H1 (cell line): Measurements from ENCODE around the gene GPER1. TPM values are rescaled to one million over a fixed set of nuclear protein-coding genes. Genes with fewer than 3 reads are reported as not detected.

Source experiments
- HDAC6 ChIP-seq: IDR thresholded peaks from one replicate; pipeline ENCODE4 v1.7.1; 2012; ENCODE audit warnings: low read depth, mild to moderate bottlenecking, inconsistent platforms, low read length, moderate library complexity
- JUND ChIP-seq: IDR thresholded peaks from 2 replicates; pipeline ENCODE4 v1.6.1; 2011; ENCODE audit warnings: mild to moderate bottlenecking, improper control_type of control experiment, low read length
- ZNF274 ChIP-seq: IDR thresholded peaks from 2 replicates; pipeline ENCODE4 v1.7.0; 2012; ENCODE audit warnings: low read length, borderline replicate concordance; ENCODE audit errors: extremely low read depth
- polyA plus RNA-seq, 7 experiments: library from polyadenylated mRNA; depleted of rRNA in 3 of 7; stranded (reverse) in 5 of 7; unstranded in 2 of 7; fragments of >200 nt in 5 of 7; fragments of 200-250 nt in 2 of 7; gene quantifications; 1 replicate in 5 of 7; 2 replicates in 1 of 7; 4 replicates in 1 of 7; pipeline versions ENCODE4 v1.2.1 to v1.2.3, GENCODE V29; 2011 to 2013; ENCODE audit warnings: missing spikeins in 2 of 7, mixed read lengths in 2 of 7
- total RNA-seq: library from RNA; stranded (reverse); fragmentation: NEBNext Ultra II Directional; extraction: Animal tissue kit (Norgen Biotek cat#: 25700); gene quantifications from 2 replicates; pipeline ENCODE4 v1.2.1, GENCODE V29; 2021
- TF ChIP-seq, protein P1 (sequence below): fragments of 300-600 bp; sonication (generic); IDR thresholded peaks from 2 replicates; pipeline ENCODE4 v1.7.1; 2012; ENCODE audit warnings: low read length, moderate library complexity, mild to moderate bottlenecking, inconsistent platforms; ENCODE audit not compliant: insufficient replicate concordance

GPER1 gene
- total and polyA plus RNA-seq, 2 of the 8 experiments (the other 6 are each of a cell fraction or from before 2014, with no cell fraction given) = 0.24 to 0.47 TPM

DNA sequence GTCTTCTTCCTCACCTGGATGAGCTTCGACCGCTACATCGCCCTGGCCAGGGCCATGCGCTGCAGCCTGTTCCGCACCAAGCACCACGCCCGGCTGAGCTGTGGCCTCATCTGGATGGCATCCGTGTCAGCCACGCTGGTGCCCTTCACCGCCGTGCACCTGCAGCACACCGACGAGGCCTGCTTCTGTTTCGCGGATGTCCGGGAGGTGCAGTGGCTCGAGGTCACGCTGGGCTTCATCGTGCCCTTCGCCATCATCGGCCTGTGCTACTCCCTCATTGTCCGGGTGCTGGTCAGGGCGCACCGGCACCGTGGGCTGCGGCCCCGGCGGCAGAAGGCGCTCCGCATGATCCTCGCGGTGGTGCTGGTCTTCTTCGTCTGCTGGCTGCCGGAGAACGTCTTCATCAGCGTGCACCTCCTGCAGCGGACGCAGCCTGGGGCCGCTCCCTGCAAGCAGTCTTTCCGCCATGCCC, 4.3 kb downstream of the GPER1 start (continued):
- TF ChIP-seq, protein P1, sequence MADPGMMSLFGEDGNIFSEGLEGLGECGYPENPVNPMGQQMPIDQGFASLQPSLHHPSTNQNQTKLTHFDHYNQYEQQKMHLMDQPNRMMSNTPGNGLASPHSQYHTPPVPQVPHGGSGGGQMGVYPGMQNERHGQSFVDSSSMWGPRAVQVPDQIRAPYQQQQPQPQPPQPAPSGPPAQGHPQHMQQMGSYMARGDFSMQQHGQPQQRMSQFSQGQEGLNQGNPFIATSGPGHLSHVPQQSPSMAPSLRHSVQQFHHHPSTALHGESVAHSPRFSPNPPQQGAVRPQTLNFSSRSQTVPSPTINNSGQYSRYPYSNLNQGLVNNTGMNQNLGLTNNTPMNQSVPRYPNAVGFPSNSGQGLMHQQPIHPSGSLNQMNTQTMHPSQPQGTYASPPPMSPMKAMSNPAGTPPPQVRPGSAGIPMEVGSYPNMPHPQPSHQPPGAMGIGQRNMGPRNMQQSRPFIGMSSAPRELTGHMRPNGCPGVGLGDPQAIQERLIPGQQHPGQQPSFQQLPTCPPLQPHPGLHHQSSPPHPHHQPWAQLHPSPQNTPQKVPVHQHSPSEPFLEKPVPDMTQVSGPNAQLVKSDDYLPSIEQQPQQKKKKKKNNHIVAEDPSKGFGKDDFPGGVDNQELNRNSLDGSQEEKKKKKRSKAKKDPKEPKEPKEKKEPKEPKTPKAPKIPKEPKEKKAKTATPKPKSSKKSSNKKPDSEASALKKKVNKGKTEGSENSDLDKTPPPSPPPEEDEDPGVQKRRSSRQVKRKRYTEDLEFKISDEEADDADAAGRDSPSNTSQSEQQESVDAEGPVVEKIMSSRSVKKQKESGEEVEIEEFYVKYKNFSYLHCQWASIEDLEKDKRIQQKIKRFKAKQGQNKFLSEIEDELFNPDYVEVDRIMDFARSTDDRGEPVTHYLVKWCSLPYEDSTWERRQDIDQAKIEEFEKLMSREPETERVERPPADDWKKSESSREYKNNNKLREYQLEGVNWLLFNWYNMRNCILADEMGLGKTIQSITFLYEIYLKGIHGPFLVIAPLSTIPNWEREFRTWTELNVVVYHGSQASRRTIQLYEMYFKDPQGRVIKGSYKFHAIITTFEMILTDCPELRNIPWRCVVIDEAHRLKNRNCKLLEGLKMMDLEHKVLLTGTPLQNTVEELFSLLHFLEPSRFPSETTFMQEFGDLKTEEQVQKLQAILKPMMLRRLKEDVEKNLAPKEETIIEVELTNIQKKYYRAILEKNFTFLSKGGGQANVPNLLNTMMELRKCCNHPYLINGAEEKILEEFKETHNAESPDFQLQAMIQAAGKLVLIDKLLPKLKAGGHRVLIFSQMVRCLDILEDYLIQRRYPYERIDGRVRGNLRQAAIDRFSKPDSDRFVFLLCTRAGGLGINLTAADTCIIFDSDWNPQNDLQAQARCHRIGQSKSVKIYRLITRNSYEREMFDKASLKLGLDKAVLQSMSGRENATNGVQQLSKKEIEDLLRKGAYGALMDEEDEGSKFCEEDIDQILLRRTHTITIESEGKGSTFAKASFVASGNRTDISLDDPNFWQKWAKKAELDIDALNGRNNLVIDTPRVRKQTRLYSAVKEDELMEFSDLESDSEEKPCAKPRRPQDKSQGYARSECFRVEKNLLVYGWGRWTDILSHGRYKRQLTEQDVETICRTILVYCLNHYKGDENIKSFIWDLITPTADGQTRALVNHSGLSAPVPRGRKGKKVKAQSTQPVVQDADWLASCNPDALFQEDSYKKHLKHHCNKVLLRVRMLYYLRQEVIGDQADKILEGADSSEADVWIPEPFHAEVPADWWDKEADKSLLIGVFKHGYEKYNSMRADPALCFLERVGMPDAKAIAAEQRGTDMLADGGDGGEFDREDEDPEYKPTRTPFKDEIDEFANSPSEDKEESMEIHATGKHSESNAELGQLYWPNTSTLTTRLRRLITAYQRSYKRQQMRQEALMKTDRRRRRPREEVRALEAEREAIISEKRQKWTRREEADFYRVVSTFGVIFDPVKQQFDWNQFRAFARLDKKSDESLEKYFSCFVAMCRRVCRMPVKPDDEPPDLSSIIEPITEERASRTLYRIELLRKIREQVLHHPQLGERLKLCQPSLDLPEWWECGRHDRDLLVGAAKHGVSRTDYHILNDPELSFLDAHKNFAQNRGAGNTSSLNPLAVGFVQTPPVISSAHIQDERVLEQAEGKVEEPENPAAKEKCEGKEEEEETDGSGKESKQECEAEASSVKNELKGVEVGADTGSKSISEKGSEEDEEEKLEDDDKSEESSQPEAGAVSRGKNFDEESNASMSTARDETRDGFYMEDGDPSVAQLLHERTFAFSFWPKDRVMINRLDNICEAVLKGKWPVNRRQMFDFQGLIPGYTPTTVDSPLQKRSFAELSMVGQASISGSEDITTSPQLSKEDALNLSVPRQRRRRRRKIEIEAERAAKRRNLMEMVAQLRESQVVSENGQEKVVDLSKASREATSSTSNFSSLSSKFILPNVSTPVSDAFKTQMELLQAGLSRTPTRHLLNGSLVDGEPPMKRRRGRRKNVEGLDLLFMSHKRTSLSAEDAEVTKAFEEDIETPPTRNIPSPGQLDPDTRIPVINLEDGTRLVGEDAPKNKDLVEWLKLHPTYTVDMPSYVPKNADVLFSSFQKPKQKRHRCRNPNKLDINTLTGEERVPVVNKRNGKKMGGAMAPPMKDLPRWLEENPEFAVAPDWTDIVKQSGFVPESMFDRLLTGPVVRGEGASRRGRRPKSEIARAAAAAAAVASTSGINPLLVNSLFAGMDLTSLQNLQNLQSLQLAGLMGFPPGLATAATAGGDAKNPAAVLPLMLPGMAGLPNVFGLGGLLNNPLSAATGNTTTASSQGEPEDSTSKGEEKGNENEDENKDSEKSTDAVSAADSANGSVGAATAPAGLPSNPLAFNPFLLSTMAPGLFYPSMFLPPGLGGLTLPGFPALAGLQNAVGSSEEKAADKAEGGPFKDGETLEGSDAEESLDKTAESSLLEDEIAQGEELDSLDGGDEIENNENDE = no peak
- TF ChIP-seq JUND (no peak), ZNF274 (no peak), HDAC6 (no peak)
